Stimulated activated CD8-positive, alpha-beta memory T cell treated with anti-CD3 and anti-CD28 coated beads, Interleukin-7, amount 100 ng/mL, for 24 hours (primary cell): ENCODE data around the gene MYO3B.
A peak's percentile ranks its signal among the peaks of the same experiment; 100 is the strongest.

Experiments
- DNase-seq: peaks from one replicate; pipeline ENCODE4 v3.0.0-alpha.2; 2020; ENCODE audit warnings: low read depth

The MYO3B gene

DNA sequence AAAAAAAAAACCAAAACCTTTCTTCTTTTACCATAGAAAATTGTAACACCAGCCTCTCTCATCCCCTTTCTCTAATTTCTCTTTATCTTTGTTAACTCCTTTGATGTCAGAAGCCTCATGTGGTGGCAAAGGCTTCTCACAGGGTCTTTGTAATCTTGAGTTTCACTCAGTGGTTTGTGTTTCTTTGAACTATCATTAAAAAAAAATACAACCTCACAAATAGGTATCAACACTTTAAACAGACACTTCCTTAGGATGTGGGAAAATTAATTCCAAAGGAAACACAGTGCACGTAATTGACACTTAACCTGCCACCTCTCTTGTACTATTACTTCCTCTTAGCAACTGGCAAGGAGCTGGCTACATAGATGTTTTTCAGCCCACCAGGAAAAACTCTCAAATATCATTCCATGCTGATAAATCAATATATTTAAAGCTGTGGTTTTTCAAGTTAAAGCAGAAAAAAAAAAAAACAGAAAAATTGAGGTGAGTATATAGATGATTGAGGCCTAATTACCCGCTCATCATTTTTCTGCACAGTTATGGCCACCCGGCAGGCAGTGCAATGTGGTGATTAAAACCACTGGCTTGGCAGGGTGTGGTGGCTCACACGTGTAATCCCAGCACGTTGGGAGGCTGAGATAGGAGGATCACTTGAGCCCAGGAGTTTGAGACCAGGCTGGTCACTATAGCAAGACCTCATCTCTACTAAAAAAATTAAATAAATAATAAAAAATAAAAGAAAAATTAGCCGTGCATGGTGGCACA, 193.5 kb downstream of the MYO3B start:
- no peak for DNase-seq

DNA sequence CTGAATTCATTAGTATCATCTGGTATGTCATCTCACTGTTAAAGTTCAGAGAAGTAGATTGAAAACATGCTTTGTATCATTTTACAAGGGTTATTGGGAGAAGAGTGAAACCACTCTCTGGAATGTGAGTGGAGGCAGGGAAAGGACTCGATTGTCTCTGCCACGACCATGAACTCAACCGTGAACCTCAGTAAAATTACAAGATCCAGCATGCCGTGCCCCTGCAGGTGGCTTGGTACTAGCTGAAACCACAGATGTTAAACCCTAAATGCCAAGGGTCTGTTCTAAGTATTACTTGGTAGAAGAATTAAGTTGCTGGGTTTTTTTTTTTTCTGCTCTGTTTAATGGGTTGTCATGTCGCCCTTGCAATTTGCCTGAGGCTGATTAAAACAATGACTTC, 197.2 kb downstream of the MYO3B start:
- DNase-seq: no peak

DNA sequence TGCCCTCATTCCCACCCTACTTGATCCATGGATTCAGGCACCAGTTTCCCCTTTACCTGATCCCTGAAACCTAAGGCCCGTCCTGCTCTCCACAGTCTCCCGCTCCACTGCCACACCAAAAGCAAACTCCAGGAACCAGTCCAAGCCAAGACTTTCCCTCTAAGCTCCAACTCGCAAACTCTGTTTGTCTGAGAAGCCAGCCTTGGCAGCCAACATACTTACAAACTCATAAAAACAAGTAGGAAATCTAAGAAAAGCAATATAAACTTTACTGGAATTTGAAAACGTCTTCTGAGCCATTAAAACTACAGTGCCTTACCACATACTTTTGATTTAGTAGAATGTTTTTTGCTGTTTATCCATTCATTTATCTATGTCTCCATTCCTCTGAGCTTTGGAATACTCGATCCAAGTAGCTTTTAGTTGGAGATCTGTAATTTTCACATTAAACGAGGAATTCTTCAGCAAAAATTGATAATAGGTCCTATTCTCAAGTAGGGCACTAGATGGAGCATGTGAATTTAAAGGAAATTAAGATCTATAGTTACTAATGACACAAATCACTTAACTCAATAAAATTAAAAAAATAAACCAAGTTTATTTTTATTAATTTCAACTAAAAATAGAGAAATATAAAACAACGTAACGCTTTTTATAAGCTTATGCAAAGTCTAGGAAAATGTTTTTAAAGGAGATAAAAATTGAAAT, 199.7 kb downstream of the MYO3B start:
- no peak for DNase-seq

DNA sequence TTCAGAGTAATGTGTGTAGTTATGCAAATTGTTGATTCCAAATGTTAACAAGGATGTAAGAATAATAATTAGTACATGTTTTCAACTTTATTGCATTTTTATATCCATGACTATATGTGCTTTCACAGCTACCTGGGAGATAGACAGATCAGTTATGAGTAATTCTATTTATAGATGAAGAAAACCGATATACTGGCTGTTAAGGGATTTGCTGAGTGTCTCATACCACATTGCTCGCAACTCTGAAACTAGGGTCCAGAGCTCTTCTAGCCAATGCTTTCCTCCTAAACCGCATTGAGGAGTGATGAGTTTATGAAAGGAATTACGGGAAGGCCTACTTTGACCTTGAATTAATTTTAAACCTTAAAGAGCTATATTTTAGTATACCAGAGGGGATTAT, 202.3 kb downstream of the MYO3B start:
- DNase-seq: no peak

DNA sequence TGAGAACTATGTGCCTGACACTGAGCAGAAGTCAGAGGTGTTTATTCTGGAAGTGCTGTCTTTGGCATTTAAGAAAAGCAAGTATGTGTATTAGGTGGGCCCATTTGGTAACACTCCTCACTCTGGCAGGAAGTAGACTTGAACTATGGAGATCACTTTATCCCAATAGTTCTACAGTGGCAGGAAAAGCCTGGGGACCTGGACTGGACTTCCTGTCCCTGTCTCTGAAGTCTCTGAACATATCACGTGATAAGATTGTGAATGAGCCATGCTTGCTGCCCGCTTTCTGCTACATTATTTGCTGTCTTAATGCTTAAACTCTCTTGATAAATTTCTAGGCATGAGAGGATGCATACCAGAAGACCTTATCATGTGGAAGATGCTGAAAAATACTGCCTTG, 203.7 kb downstream of the MYO3B start:
- no peak for DNase-seq

DNA sequence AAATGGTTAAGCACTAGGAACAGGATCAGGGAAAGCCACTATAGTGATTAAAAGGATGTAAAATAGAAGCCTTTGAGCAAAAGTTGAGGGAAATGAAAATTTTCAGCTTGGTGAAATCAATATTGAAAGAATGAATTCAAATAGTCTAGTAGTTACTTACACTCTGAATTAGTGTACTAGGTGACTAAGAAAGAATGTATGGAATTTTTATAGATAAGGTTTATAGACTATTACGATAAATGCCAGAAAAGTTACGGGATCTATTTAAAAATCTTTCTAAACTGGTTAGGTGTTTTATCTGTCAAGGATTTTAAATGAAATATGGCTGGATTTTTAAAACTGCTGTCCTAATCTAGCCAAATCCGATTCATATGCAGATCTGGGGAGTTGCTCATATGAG, 208.6 kb downstream of the MYO3B start:
- DNase-seq: no peak

DNA sequence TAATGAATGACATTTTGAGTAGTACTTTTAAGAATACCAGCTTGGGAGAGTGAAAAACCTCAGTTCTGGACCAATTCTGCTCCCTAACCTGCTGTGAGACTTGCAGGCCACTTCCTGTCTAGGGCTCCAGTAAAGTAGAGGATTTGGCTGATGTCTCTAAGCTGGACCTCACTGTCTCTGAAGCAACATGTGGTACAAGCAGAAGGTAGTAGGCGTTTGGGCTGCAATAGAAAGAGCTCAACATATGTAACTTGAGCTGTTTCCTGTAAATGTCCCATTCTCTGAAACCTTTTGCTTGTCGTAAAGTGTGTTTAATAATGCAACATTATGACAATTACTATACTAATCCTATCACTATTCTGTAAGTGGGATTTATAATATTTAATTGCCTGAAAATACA, 213.1 kb downstream of the MYO3B start:
- no peak for DNase-seq

DNA sequence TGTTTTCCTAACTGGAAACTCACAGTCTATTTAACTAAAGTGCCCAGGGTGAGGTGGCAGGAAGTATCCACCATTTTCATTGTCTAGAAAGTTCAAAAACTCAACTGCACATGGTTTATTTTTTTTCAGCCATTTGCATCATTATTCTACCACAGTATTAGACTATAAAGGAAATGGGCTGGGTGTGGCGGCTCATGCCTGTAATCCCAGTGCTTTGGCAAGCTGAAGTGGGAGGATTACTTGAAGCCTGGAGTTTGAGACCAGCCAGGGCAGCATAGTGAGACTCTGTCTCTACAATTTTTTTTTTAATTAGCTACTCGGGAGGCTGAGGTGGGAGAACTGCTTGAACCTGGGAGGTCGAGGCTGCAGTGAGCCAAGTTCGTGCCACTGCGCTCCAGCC, 213.8 kb downstream of the MYO3B start:
- DNase-seq: no peak

DNA sequence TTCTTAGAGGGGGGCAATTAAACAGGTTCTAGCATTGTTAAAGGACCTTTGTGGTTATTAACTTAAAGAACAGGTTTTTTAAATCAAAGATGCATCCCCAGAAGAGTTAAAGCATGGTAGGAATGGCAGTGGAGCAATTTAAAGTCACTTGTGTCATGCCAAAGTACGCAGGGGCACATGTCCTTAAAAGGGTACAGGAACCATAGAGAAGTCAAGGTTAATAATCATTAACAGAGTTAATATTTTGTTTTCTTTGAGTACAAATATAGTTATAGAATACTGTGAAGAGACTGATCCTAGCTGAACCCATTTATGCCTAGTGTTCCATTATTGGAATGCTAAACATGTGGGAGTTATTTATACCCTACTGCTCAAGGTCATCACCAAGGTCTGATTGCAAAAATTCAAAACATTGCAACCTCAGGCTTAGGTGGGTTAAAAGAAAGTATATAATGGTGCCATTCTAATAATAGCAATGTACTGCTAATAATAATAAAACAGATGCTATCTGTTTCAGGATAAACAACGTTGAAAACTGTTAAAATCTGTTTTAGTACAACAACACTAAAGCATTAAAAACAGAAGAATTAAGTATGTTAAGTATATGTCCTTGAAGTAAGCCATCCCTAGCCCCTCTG, 216.0 kb downstream of the MYO3B start:
- DNase-seq: no peak

DNA sequence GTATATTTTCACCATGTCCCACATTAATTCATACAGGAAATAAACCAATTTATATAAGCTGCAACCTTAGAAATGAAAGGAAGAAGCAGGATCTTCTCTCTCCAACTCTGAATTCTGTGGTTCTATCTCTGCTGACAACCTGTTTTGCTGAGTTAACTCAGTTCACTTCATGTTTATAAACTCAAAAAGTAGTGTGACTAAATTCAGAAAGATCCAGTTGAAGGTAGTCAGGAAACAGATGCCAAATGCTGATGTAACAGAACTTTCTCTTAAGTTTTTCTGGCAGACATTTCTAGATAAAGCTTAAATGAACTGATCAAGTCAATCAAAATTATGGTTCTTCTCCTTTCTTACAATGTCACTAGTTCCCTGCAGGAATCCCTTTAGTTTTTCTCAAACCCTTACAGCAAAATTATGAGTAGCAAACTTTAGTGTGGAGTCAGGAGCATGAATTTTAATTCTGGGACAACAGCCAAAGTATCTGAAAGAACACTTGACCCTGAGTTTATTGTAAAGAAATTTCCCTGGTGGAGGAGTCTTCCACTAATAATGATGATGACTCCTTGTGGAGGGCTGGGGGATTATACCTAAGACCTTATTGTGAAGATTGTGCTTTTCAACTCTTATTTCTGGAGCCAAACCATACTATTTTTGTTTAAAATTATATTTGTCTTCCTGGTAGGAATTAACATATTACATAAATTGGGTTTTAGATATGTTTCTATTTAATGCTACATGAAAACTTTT, 216.9 kb downstream of the MYO3B start:
- no peak for DNase-seq

DNA sequence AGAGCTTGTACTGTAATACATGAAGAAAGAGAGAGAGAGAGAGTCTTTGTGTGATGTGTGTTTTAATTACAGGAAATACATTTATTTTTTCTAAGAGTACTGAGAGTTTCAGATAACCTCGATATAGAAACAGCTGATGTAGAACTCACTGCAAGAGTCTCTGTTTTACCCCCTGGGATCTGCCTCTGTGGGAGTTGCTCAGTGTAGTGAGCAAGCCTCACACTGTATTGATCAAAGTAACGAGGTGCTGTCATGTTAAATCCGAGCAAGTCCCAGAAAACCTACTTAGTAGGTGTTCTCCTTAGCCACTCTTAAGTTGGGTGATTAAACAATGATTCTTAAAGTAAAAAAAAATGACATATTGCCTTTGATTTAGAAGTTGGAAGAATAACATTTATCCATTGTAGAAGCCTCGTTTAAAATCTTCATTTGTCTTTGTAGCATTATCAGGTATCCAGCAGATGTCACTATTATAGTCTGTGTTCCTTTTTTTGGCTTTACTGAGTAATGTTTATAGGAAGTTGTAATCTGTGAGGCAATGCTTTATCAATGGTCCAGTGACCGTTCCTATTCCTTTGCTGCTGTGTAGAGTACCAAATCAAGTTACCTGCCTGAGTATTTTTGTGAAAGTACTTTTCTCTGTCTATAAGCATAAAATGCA, 219.0 kb downstream of the MYO3B start:
- no peak for DNase-seq

DNA sequence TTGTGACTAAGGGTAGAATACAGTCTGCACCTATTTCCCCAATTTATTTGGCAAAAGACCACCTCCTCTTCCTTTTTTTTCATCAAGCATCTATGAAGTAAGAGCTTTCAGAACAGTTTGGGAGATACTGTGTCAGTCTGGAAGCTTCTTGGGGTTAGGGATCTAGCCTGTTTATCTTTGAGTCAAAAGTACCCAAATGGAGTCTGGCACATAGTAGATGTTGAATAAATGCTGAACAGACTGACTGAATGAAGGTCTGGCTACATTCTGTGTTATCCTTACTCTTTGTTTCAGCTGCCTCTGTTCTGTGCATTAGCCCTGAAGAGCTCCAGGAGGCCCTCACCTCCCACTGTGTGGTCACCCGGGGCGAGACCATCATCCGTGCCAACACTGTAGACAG, 223.2 kb downstream of the MYO3B start:
- DNase-seq: no peak

DNA sequence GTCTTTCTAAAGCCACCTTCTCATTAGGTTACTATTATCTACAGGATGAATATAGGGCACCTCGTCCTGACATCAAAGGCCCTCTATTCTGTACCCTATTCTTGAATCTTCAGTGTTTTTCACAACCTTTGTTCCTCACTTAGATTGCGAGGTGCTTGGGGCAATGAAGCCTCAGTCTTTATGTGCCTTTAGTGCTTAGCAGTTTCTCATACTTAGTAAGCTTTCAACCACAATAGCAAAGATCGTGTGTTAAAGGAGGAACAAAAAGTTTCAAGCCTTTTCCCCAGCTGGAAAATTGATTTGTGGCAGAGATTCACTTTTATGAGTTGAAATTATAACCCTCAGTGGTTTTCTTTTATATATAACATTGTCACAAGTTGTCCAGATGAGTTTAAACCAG, 226.9 kb downstream of the MYO3B start:
- DNase-seq: no peak

DNA sequence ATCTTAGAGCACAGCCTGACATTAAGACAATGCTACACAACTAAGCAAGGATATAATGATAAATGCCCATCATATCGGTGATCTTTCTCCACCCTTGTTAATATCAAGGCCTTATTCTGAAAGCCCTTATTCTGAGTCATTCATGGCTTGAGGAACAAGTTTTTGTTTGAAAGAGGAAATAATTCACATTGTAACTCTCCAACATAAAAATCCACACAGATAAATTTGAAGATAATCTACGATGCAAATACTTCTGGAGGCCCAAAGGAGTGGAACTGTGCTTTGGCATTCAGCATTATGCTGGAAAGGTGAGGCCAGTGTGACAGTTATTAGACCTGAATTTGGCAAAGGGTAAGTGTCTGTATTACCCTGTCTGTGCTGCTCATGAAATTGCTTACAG, 227.4 kb downstream of the MYO3B start:
- DNase-seq: no peak

DNA sequence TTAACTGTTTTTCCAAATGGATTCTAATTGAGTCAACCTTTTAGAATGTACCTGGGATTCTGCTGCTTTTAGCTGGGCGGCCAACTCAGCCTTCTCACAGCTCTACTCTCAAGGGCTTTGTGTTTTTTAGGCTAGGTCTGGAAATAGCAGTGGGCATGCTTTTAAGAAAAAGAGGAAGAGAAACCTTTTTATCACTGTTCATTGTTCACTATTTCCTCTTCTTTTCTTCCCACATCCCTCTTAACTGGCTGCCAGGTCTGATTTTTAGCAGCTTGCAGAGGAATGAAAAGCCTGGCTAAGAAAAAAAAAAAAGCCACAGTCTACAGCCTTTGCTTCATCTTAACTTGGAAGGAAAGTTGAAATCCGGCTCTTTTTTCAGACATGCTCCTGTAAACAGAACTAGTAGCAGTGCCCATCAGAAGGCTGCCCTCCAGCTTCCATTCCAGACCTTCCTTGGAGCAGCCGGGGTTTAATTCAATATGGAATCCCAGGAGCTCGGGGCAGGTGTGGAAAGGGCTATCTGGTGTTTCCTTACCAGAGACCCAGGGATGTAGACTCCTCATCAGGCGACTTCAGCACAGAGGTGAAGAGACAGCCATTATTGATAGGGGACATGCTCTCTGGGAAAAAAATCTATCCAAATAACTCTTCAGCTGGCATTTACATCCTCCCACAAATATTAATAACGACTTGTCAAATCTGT, 230.7 kb downstream of the MYO3B start:
- DNase-seq: no peak

DNA sequence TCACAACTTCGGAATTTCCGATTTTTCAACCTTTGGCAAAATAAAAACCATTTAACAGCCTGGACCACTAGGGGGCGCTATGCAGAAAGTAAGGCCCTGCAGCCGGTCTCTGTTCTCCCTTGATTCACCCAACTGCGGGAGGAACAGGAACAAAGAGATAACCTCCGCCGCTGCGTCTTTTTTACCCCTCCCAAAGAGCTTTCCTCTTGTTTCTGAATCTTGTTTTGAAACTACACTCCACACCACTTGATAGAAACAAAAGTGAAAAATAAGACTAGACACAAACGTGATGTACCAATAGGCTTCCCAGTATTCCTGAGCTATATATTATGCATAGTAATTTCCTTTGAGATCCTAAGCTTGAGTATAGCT, 231.2 kb downstream of the MYO3B start:
- peak; percentile 56 for DNase-seq

DNA sequence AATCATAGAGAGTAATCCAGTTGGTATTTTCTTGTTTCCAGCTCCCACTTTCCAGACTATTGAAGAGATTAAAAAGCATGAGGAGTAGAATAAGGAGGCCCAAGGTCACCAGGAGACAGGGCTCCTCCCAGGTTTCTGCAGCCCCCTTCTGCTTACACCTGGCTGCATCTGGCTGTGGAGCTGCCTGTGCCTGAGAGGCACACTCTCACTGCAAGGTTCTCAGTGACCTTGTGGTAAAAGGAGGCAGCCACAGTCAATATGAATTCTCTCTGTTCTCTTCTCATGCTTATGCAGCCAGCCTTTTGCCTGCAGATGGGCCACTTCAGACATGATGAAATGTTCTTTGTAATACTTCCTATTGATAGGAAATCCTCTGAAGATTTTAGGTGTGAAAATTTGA, 233.7 kb downstream of the MYO3B start:
- DNase-seq: no peak

DNA sequence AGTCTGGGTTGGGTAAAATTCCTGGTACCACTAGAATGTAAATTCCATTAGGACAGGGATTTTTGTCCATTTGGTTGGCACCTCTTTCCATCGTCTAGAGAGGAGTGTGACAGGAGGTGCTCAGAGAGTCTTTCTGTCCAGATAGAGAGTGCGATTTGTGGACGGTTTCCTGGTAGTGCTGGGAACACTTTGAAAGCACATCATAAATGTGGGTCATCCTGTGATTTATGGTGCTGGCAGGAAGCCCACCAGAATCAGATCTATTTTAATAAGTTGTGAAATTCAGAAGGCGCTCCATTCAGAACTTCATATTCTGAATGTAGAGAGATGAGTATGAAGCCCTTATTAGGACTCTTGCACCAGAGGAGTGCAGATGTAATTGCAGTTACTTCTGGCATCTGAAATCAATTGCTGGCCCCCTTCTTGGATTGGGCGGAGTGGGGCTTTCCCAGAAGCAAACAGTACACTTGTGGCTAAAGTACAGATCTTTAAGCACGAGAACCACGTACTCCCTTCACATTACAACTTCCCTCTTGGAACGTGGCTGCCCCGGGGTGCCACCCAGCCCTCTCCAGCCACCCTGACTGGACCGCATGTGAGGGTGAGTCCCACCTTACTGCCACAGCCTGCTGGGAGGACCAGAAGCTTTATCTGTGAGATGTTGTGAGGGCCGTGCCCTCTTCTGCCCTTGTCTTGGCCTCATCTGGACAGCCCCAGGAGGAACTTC, 243.2 kb downstream of the MYO3B start:
- DNase-seq: no peak

DNA sequence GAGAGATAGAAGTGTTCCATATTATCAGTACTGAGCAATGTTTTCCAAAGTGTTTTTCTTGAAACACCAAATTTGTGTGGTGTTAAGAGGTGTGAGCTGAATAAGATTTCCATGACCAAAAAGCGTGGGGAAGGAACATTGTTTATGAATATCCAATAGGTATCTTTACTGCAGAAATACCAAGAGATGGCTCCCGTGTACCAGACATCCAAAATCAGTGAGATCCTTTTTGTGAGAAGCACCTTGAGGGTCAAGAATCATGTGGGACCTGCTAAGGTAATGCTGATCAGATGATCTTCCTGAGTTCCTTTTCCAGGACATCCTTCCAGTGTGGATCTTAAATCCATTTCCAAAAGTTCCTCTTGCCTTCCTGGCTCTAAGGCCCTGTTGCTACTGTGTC, 246.0 kb downstream of the MYO3B start:
- no peak for DNase-seq

DNA sequence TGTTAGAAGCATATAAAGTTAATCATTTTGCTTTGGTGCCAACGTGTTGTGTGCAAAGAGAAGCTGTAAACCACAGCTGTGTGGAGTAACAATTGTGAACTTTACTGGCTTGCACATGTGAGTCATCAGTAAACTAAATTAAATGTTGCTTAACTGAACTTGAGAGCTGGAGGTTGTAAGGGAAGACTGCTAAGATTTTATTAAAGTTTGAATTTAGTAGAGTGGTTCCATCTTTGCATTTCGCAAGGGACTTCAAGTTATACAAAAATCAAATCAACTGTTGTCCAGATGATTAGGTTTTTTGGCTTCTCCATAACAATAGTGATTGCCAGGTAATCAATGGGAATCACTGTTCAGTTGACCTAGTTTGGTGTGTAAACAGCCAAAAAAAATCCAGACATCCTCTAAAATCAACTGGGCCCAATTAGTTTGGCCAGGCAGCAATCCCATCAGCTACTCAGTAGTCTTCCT, 247.4 kb downstream of the MYO3B start:
- no peak for DNase-seq

DNA sequence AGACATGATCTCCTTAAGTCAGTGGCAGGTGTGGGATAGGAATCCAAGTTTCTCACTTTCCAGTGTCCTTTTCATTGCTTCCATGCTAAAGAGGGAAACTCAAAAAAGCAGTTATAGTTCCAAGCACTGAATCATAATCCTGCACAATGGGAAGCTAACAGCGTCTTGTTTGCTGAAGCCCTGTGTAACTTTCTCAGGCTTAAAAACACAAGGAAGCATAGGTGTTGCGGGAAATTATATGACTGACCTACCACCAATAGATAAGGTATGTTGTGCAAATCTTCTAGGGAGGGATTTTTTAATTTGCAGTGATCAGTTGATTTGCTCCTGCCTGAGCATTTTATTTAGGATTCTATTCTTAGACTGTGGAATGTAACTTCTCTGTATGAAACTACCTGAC, 250.9 kb downstream of the MYO3B start:
- DNase-seq: no peak
